Raji (cell line): ENCODE data around the gene RPH3AL.

Source experiments
- POLR2A ChIP-seq: IDR thresholded peaks from 2 replicates; pipeline ENCODE4 v1.6.1; 2011; ENCODE audit warnings: low read depth, low read length, control low read depth; ENCODE audit not compliant: insufficient read depth

The RPH3AL gene

GRCh38 chr17:383771-384621 is 31.4 kb upstream of the RPH3AL start:
- TF ChIP-seq POLR2A = no peak

- no peak for TF ChIP-seq POLR2A
These were observed 30.3 kb upstream of the RPH3AL start for GRCh38 chr17:382644-383533.

- TF ChIP-seq POLR2A = no peak
These were observed 29.5 kb upstream of the RPH3AL start for GRCh38 chr17:381941-382643.

- TF ChIP-seq POLR2A = no peak
These were observed 28.9 kb upstream of the RPH3AL start for GRCh38 chr17:381516-381915.

GRCh38 chr17:379531-380465 is 27.2 kb upstream of the RPH3AL start:
- TF ChIP-seq POLR2A = no peak

- TF ChIP-seq POLR2A = no peak
These were observed 25.5 kb upstream of the RPH3AL start for GRCh38 chr17:378068-378467.

GRCh38 chr17:376936-377863 is 24.6 kb upstream of the RPH3AL start:
- TF ChIP-seq POLR2A = no peak

- no peak for TF ChIP-seq POLR2A
These were observed 21.1 kb upstream of the RPH3AL start for GRCh38 chr17:373613-374230.

GRCh38 chr17:372157-373152 is 19.8 kb upstream of the RPH3AL start:
- no peak for TF ChIP-seq POLR2A

- no peak for TF ChIP-seq POLR2A
These were observed 19.0 kb upstream of the RPH3AL start for GRCh38 chr17:371583-371982.

GRCh38 chr17:364766-365165 is 12.2 kb upstream of the RPH3AL start:
- TF ChIP-seq POLR2A = no peak

GRCh38 chr17:364308-364707 is 11.7 kb upstream of the RPH3AL start:
- TF ChIP-seq POLR2A = no peak
